A673 (cell line): ENCODE data around the gene ACSL6. TPM values are rescaled to one million over a fixed set of nuclear protein-coding genes. Genes with fewer than 3 reads are reported as not detected.

Source experiments
- BruUV-seq: library from RNA; stranded (reverse); fragments of 400-500 nt; replicated peaks from 2 replicates; lab custom pipeline; 2021; lab: Mats Ljungman, UMichigan
- CTCF ChIA-PET: fragments of 300-600 bp; sonication (Branson Sonifier 250); formaldehyde crosslinking; loops from one replicate; lab custom pipeline; 2022; ENCODE audit warnings: antibody characterized with exemption; lab: Charles Lee
- POLR2A ChIA-PET: fragments of 300-600 bp; sonication (Branson Sonifier 250); formaldehyde crosslinking; loops from one replicate; lab custom pipeline; 2022; ENCODE audit warnings: antibody characterized with exemption; ENCODE audit not compliant: low non-redundant PET; lab: Charles Lee
- DNase-seq: peaks from one replicate; pipeline ENCODE4 v3.0.0-alpha.2; 2015; ENCODE audit warnings: low spot score
- H3K27ac ChIP-seq: fragments of 200-600 bp; sonication (generic); 2 replicates; pipeline ENCODE4 v1.5.1; 2016; ENCODE audit warnings: mixed run types, low read depth, mild to moderate bottlenecking, mixed read lengths, antibody characterized with exemption, low read length; ENCODE audit not compliant: poor library complexity, severe bottlenecking
- H3K27me3 ChIP-seq: fragments of 200-600 bp; sonication (generic); replicated peaks from 2 replicates; pipeline ENCODE4 v1.6.1; 2017; ENCODE audit warnings: mixed run types, low read depth, mild to moderate bottlenecking, mixed read lengths, antibody characterized with exemption, low read length; ENCODE audit not compliant: insufficient read depth, poor library complexity
- H3K36me3 ChIP-seq: fragments of 200-600 bp; sonication (generic); 2 replicates; pipeline ENCODE4 v1.6.1; 2016; ENCODE audit warnings: mixed run types, mild to moderate bottlenecking, mixed read lengths, antibody characterized with exemption, low read length; ENCODE audit not compliant: insufficient read depth, poor library complexity, severe bottlenecking
- H3K4me1 ChIP-seq: fragments of 200-600 bp; sonication (generic); 2 replicates; pipeline ENCODE4 v1.6.1; 2017; ENCODE audit warnings: mixed run types, mild to moderate bottlenecking, mixed read lengths, antibody characterized with exemption, low read length; ENCODE audit not compliant: insufficient read depth, poor library complexity, severe bottlenecking
- H3K4me3 ChIP-seq: fragments of 200-600 bp; sonication (generic); 2 replicates; pipeline ENCODE4 v1.5.1; 2016; ENCODE audit warnings: low read depth, mixed run types, mild to moderate bottlenecking, mixed read lengths, low read length; ENCODE audit not compliant: poor library complexity, severe bottlenecking
- H3K9me3 ChIP-seq: fragments of 200-600 bp; sonication (generic); 2 replicates; pipeline ENCODE4 v1.6.1; 2016; ENCODE audit warnings: mixed run types, low read depth, mild to moderate bottlenecking, mixed read lengths, antibody characterized with exemption, low read length; ENCODE audit not compliant: poor library complexity, severe bottlenecking
- EZH2 ChIP-seq: fragments of 200-600 bp; sonication (generic); IDR thresholded peaks from 2 replicates; pipeline ENCODE4 v1.6.1; 2017; ENCODE audit warnings: borderline replicate concordance, low read depth, mild to moderate bottlenecking, mixed read lengths, antibody characterized with exemption, low read length; ENCODE audit not compliant: poor library complexity, severe bottlenecking
- intact Hi-C: fragments of 100-400 bp; cut with micrococcal nuclease; formaldehyde crosslinking; loops from one replicate; pipeline ENCODE4 v1.10.0; 2022; ENCODE audit not compliant: unreplicated experiment
- total RNA-seq: library from RNA; stranded (reverse); gene quantifications from 2 replicates; pipeline ENCODE4 v1.2.3, GENCODE V29; 2021
- TF ChIP-seq, protein P1 (sequence below): fragments of 300-800, 200-600 bp; sonication (generic); conservative IDR thresholded peaks from 2 replicates; pipeline ENCODE4 v1.5.1; 2017; ENCODE audit warnings: low read depth, mild to moderate bottlenecking, antibody characterized with exemption, low read length, moderate library complexity, mixed read lengths

Gene ACSL6
- total RNA-seq, 1 experiment from 2014 or later: not detected

DNA sequence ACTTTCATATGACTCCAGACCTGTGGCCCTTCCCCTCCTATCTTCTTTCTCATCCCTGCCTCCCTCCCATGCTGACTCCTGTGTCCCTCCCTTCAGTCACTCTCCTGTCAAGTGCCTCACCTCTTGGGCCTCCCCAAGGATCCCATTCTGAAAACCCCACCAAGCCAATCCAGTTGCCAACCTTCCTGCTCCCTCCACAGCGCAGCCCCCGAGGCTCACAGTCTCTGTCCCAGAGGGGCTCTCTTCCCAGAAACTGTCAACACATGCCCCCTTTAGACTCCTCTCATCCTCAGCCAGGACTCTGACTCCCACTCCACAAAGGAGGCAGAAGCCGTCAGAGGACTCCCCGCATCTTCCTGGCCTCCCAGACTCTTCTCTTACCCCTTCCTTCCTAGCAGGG is 30.8 kb downstream of the ACSL6 start:
- DNase-seq: no peak
- ChIA-PET CTCF (interaction anchor here (0.6 kb wide), 1 partner anchor 558 kb away, joined by 5 read pairs; no protein-coding TSS in a partner anchor), POLR2A (no interaction called here)
- Histone ChIP-seq H3K27ac (no peak overlapping the region), H3K36me3 (no peaks in the 10 kb centered on the region), H3K27me3 (no peaks in the 10 kb centered on the region), H3K4me1 (no peaks in the 10 kb centered on the region), H3K4me3 (no peak overlapping the region), H3K9me3 (no peaks in the 10 kb centered on the region)
- no peak for TF ChIP-seq EZH2
- TF ChIP-seq, protein P1, sequence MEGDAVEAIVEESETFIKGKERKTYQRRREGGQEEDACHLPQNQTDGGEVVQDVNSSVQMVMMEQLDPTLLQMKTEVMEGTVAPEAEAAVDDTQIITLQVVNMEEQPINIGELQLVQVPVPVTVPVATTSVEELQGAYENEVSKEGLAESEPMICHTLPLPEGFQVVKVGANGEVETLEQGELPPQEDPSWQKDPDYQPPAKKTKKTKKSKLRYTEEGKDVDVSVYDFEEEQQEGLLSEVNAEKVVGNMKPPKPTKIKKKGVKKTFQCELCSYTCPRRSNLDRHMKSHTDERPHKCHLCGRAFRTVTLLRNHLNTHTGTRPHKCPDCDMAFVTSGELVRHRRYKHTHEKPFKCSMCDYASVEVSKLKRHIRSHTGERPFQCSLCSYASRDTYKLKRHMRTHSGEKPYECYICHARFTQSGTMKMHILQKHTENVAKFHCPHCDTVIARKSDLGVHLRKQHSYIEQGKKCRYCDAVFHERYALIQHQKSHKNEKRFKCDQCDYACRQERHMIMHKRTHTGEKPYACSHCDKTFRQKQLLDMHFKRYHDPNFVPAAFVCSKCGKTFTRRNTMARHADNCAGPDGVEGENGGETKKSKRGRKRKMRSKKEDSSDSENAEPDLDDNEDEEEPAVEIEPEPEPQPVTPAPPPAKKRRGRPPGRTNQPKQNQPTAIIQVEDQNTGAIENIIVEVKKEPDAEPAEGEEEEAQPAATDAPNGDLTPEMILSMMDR: no peak
- BruUV-seq: no TSS peak
- intact Hi-C loops: no loop called here

DNA sequence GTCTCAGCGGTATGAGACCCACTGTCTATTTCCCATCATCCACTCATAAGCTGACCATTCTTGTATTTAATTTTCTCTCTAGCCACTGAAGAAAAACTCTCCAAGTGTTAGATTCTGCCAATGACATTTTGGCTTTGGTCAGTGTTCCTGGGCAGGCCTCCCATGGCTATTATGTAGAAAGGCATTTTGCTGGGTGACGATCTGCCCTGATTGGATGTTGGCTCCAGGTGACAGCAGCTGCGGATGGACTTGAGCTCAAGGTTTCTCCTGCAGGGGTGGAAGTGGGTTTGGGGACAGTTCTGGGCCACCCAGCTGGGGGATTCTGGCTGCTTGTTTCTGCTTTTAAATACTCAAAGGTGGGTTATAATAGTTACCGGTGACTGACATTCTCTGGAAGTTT is 31.6 kb downstream of the ACSL6 start:
- no peak overlapping the region for H3K27ac ChIP-seq
- intact Hi-C loops: no loop called here
- no TSS peak for BruUV-seq
- H3K4me1 ChIP-seq: no peaks in the 10 kb centered on the region
- H3K27me3 ChIP-seq: no peaks in the 10 kb centered on the region
- H3K36me3 ChIP-seq: no peaks in the 10 kb centered on the region
- ChIA-PET POLR2A (no interaction called here), CTCF (no interaction called here)
- H3K9me3 ChIP-seq: no peaks in the 10 kb centered on the region
- TF ChIP-seq EZH2: no peak
- TF ChIP-seq, protein P1: no peak
- H3K4me3 ChIP-seq: no peak overlapping the region
- no peak for DNase-seq

- no peak for TF ChIP-seq EZH2
- TF ChIP-seq, protein P1: no peak
- no peaks in the 10 kb centered on the region for H3K27me3 ChIP-seq
- no peaks in the 10 kb centered on the region for H3K4me1 ChIP-seq
- no peak for DNase-seq
- no peak overlapping the region for H3K4me3 ChIP-seq
- POLR2A ChIA-PET: no interaction called here
- H3K27ac ChIP-seq: no peak overlapping the region
- intact Hi-C loops: no loop called here
- no peaks in the 10 kb centered on the region for H3K36me3 ChIP-seq
- no TSS peak for BruUV-seq
- CTCF ChIA-PET: no interaction called here
- H3K9me3 ChIP-seq: no peaks in the 10 kb centered on the region
Observed at GRCh38 chr5:131977212-131977604, 34.2 kb downstream of the ACSL6 start.
